ENCODE measurements around the gene PDGFRA.

PDGFRA gene

GRCh38 chr4:54192811-54193210 is 36.3 kb upstream of the PDGFRA start:
- WGBS (ENCODE audit: insufficient coverage), result 99% methylated on average over 7 of the region's 16 CpGs
- DNase-seq, result no peak
- POLR2A ChIA-PET, result no interaction called here
- CTCF ChIA-PET, result interaction anchor here (1.2 kb wide), 1 partner anchor 16 kb away, joined by 3 read pairs; no protein-coding TSS in a partner anchor
- H3K9me3 ChIP-seq (ENCODE audit: control extremely low read depth in 1 of 5, control insufficient read depth in 4 of 5, insufficient read depth in 2 of 5, low read depth in 1 of 5, low read length in 4 of 5), result no peaks in the 10 kb centered on the region
- H3K4me1 ChIP-seq (ENCODE audit: control extremely low read depth in 1 of 4, control insufficient read depth in 4 of 4, insufficient read depth in 4 of 4, low read length in 3 of 4), result no peaks in the 10 kb centered on the region
- no peak overlapping the region for H3K27ac ChIP-seq (ENCODE audit: insufficient read depth in 1 of 2, low read depth in 1 of 2, low read length in 2 of 2, poor library complexity in 1 of 2, severe bottlenecking in 2 of 2)
- no peaks in the 10 kb centered on the region for H3K27me3 ChIP-seq (replicated peaks in 2 of 5; ENCODE audit: control insufficient read depth in 4 of 5, insufficient read depth in 5 of 5, low read length in 4 of 5)
- no peak overlapping the region for H3K4me3 ChIP-seq (ENCODE audit: control insufficient read depth in 1 of 7, extremely low read depth in 1 of 7, insufficient read depth in 4 of 7, low read depth in 2 of 7, low read length in 6 of 7)
- H3K36me3 ChIP-seq (ENCODE audit: control insufficient read depth in 4 of 4, insufficient read depth in 4 of 4, low read length in 3 of 4), result no peaks in the 10 kb centered on the region

- ChIA-PET POLR2A (no interaction called here), CTCF (no interaction called here)
- Histone ChIP-seq H3K27ac (ENCODE audit: insufficient read depth in 1 of 2, low read depth in 1 of 2, low read length in 2 of 2, poor library complexity in 1 of 2, severe bottlenecking in 2 of 2) (no peak overlapping the region), H3K27me3 (replicated peaks in 2 of 5; ENCODE audit: control insufficient read depth in 4 of 5, insufficient read depth in 5 of 5, low read length in 4 of 5) (no peaks in the 10 kb centered on the region), H3K9me3 (ENCODE audit: control extremely low read depth in 1 of 5, control insufficient read depth in 4 of 5, insufficient read depth in 2 of 5, low read depth in 1 of 5, low read length in 4 of 5) (peaks cover 0 to 2% (median 0%) of the 10 kb centered on the region in 5 experiments), H3K4me1 (ENCODE audit: control extremely low read depth in 1 of 4, control insufficient read depth in 4 of 4, insufficient read depth in 4 of 4, low read length in 3 of 4) (no peaks in the 10 kb centered on the region), H3K4me3 (ENCODE audit: control insufficient read depth in 1 of 7, extremely low read depth in 1 of 7, insufficient read depth in 4 of 7, low read depth in 2 of 7, low read length in 6 of 7) (no peak overlapping the region), H3K36me3 (ENCODE audit: control insufficient read depth in 4 of 4, insufficient read depth in 4 of 4, low read length in 3 of 4) (no peaks in the 10 kb centered on the region)
- DNase-seq, result no peak
- no CpG with 5 or more reads among the region's 2 CpGs for WGBS (ENCODE audit: insufficient coverage)
Measured at GRCh38 chr4:54197926-54198325, 31.2 kb upstream of the PDGFRA start.

- ChIA-PET CTCF (no interaction called here), POLR2A (no interaction called here)
- Histone ChIP-seq H3K4me1 (ENCODE audit: control extremely low read depth in 1 of 4, control insufficient read depth in 4 of 4, insufficient read depth in 4 of 4, low read length in 3 of 4) (no peaks in the 10 kb centered on the region), H3K27me3 (replicated peaks in 2 of 5; ENCODE audit: control insufficient read depth in 4 of 5, insufficient read depth in 5 of 5, low read length in 4 of 5) (no peaks in the 10 kb centered on the region), H3K27ac (ENCODE audit: insufficient read depth in 1 of 2, low read depth in 1 of 2, low read length in 2 of 2, poor library complexity in 1 of 2, severe bottlenecking in 2 of 2) (no peak overlapping the region), H3K36me3 (ENCODE audit: control insufficient read depth in 4 of 4, insufficient read depth in 4 of 4, low read length in 3 of 4) (no peaks in the 10 kb centered on the region), H3K9me3 (ENCODE audit: control extremely low read depth in 1 of 5, control insufficient read depth in 4 of 5, insufficient read depth in 2 of 5, low read depth in 1 of 5, low read length in 4 of 5) (peaks cover 0 to 2% (median 0%) of the 10 kb centered on the region in 5 experiments), H3K4me3 (ENCODE audit: control insufficient read depth in 1 of 7, extremely low read depth in 1 of 7, insufficient read depth in 4 of 7, low read depth in 2 of 7, low read length in 6 of 7) (no peak overlapping the region)
- DNase-seq, result no peak
- no CpG with 5 or more reads among the region's 5 CpGs for WGBS (ENCODE audit: insufficient coverage)
Measured at GRCh38 chr4:54199919-54200318, 29.2 kb upstream of the PDGFRA start.

GRCh38 chr4:54209617-54210016 is 19.5 kb upstream of the PDGFRA start:
- Histone ChIP-seq H3K36me3 (ENCODE audit: control insufficient read depth in 4 of 4, insufficient read depth in 4 of 4, low read length in 3 of 4) (no peaks in the 10 kb centered on the region), H3K9me3 (ENCODE audit: control extremely low read depth in 1 of 5, control insufficient read depth in 4 of 5, insufficient read depth in 2 of 5, low read depth in 1 of 5, low read length in 4 of 5) (peaks cover 0 to 2% (median 0%) of the 10 kb centered on the region in 5 experiments), H3K27ac (ENCODE audit: insufficient read depth in 1 of 2, low read depth in 1 of 2, low read length in 2 of 2, poor library complexity in 1 of 2, severe bottlenecking in 2 of 2) (no peak overlapping the region), H3K4me3 (ENCODE audit: control insufficient read depth in 1 of 7, extremely low read depth in 1 of 7, insufficient read depth in 4 of 7, low read depth in 2 of 7, low read length in 6 of 7) (no peak overlapping the region), H3K27me3 (replicated peaks in 2 of 5; ENCODE audit: control insufficient read depth in 4 of 5, insufficient read depth in 5 of 5, low read length in 4 of 5) (peaks cover 0 to 3% (median 0%) of the 10 kb centered on the region in 5 experiments), H3K4me1 (ENCODE audit: control extremely low read depth in 1 of 4, control insufficient read depth in 4 of 4, insufficient read depth in 4 of 4, low read length in 3 of 4) (no peaks in the 10 kb centered on the region)
- ChIA-PET POLR2A (no interaction called here), CTCF (interaction anchor here (1.5 kb wide), 1 partner anchor 16 kb away, joined by 3 read pairs; no protein-coding TSS in a partner anchor)
- 100% methylated on average over 1 of the region's 2 CpGs for WGBS (ENCODE audit: insufficient coverage)
- DNase-seq, result no peak

- 85% methylated on average over 3 of the region's 3 CpGs for WGBS (ENCODE audit: insufficient coverage)
- ChIA-PET CTCF (interaction anchor here (0.7 to 8.9 kb wide), 5 partner anchors 49 to 305 kb away, joined by 3 to 121 read pairs (median 5); no protein-coding TSS in a partner anchor), POLR2A (interaction anchor here (0.6 kb wide), 1 partner anchor 518 kb away, joined by 3 read pairs; no protein-coding TSS in a partner anchor)
- Histone ChIP-seq H3K27ac (ENCODE audit: insufficient read depth in 1 of 2, low read depth in 1 of 2, low read length in 2 of 2, poor library complexity in 1 of 2, severe bottlenecking in 2 of 2) (no peak overlapping the region), H3K4me3 (ENCODE audit: control insufficient read depth in 1 of 7, extremely low read depth in 1 of 7, insufficient read depth in 4 of 7, low read depth in 2 of 7, low read length in 6 of 7) (no peak overlapping the region), H3K36me3 (ENCODE audit: control insufficient read depth in 4 of 4, insufficient read depth in 4 of 4, low read length in 3 of 4) (no peaks in the 10 kb centered on the region), H3K4me1 (ENCODE audit: control extremely low read depth in 1 of 4, control insufficient read depth in 4 of 4, insufficient read depth in 4 of 4, low read length in 3 of 4) (peaks cover 0 to 7% (median 6%) of the 10 kb centered on the region in 4 experiments), H3K27me3 (replicated peaks in 2 of 5; ENCODE audit: control insufficient read depth in 4 of 5, insufficient read depth in 5 of 5, low read length in 4 of 5) (peaks cover 0 to 5% (median 1%) of the 10 kb centered on the region in 5 experiments), H3K9me3 (ENCODE audit: control extremely low read depth in 1 of 5, control insufficient read depth in 4 of 5, insufficient read depth in 2 of 5, low read depth in 1 of 5, low read length in 4 of 5) (peaks cover 0 to 2% (median 0%) of the 10 kb centered on the region in 5 experiments)
- DNase-seq, result no peak
Measured at GRCh38 chr4:54213001-54213400, 16.1 kb upstream of the PDGFRA start.

- peaks cover 0 to 2% (median 0%) of the 10 kb centered on the region in 5 experiments for H3K9me3 ChIP-seq (ENCODE audit: control extremely low read depth in 1 of 5, control insufficient read depth in 4 of 5, insufficient read depth in 2 of 5, low read depth in 1 of 5, low read length in 4 of 5)
- no peak overlapping the region for H3K4me3 ChIP-seq (ENCODE audit: control insufficient read depth in 1 of 7, extremely low read depth in 1 of 7, insufficient read depth in 4 of 7, low read depth in 2 of 7, low read length in 6 of 7)
- DNase-seq, result no peak
- H3K27ac ChIP-seq (ENCODE audit: insufficient read depth in 1 of 2, low read depth in 1 of 2, low read length in 2 of 2, poor library complexity in 1 of 2, severe bottlenecking in 2 of 2), result no peak overlapping the region
- ChIA-PET POLR2A (no interaction called here), CTCF (interaction anchor here (1.6 to 8.9 kb wide), 3 partner anchors 284 to 306 kb away, joined by 5 to 121 read pairs (median 66); no protein-coding TSS in a partner anchor)
- WGBS (ENCODE audit: insufficient coverage), result 80% methylated on average over 3 of the region's 4 CpGs
- no peaks in the 10 kb centered on the region for H3K36me3 ChIP-seq (ENCODE audit: control insufficient read depth in 4 of 4, insufficient read depth in 4 of 4, low read length in 3 of 4)
- H3K4me1 ChIP-seq (ENCODE audit: control extremely low read depth in 1 of 4, control insufficient read depth in 4 of 4, insufficient read depth in 4 of 4, low read length in 3 of 4), result peaks cover 0 to 7% (median 6%) of the 10 kb centered on the region in 4 experiments
- H3K27me3 ChIP-seq (replicated peaks in 2 of 5; ENCODE audit: control insufficient read depth in 4 of 5, insufficient read depth in 5 of 5, low read length in 4 of 5), result peaks cover 3 to 11% (median 7%) of the 10 kb centered on the region in 5 experiments
Measured at GRCh38 chr4:54213761-54214160, 15.3 kb upstream of the PDGFRA start.

- no peak overlapping the region for H3K4me3 ChIP-seq (ENCODE audit: control insufficient read depth in 1 of 7, extremely low read depth in 1 of 7, insufficient read depth in 4 of 7, low read depth in 2 of 7, low read length in 6 of 7)
- ChIA-PET CTCF (interaction anchor here (0.6 to 8.9 kb wide), 7 partner anchors 10 to 311 kb away, joined by 3 to 121 read pairs (median 7); no protein-coding TSS in a partner anchor), POLR2A (interaction anchor here (1.0 kb wide), 1 partner anchor 279 kb away, joined by 3 read pairs; no protein-coding TSS in a partner anchor)
- H3K36me3 ChIP-seq (ENCODE audit: control insufficient read depth in 4 of 4, insufficient read depth in 4 of 4, low read length in 3 of 4), result no peaks in the 10 kb centered on the region
- 100% methylated on average over 2 of the region's 4 CpGs for WGBS (ENCODE audit: insufficient coverage)
- H3K9me3 ChIP-seq (ENCODE audit: control extremely low read depth in 1 of 5, control insufficient read depth in 4 of 5, insufficient read depth in 2 of 5, low read depth in 1 of 5, low read length in 4 of 5), result no peaks in the 10 kb centered on the region
- H3K27ac ChIP-seq (ENCODE audit: insufficient read depth in 1 of 2, low read depth in 1 of 2, low read length in 2 of 2, poor library complexity in 1 of 2, severe bottlenecking in 2 of 2), result no peak overlapping the region
- peaks cover 3 to 11% (median 7%) of the 10 kb centered on the region in 5 experiments for H3K27me3 ChIP-seq (replicated peaks in 2 of 5; ENCODE audit: control insufficient read depth in 4 of 5, insufficient read depth in 5 of 5, low read length in 4 of 5)
- no peak for DNase-seq
- H3K4me1 ChIP-seq (ENCODE audit: control extremely low read depth in 1 of 4, control insufficient read depth in 4 of 4, insufficient read depth in 4 of 4, low read length in 3 of 4), result peaks cover 0 to 7% (median 6%) of the 10 kb centered on the region in 4 experiments
Measured at GRCh38 chr4:54215379-54216077, 13.6 kb upstream of the PDGFRA start.

All from common myeloid progenitor, CD34-positive (primary cell).